H54 (cell line): ENCODE data around the gene INHBB.
"Not testable (repeated sequence)": the region's sequence is repeated elsewhere in the genome, so short reads cannot be mapped to it uniquely, and the experiment has no call there.

Experiments used
- DNase-seq: peaks from one replicate; pipeline ENCODE4 v3.0.0; 2011; ENCODE audit warnings: low spot score, mixed read lengths; ENCODE audit not compliant: insufficient read length
- FAIRE-seq: peaks from 3 replicates; lab custom pipeline; 2011; peaks lifted over from hg19 to GRCh38; lab: Jason Lieb, UNC
- POLR2A ChIP-seq: IDR thresholded peaks from 2 replicates; pipeline ENCODE4 v1.6.1; 2011; ENCODE audit warnings: low read depth, mild to moderate bottlenecking, low read length

The INHBB gene

DNA sequence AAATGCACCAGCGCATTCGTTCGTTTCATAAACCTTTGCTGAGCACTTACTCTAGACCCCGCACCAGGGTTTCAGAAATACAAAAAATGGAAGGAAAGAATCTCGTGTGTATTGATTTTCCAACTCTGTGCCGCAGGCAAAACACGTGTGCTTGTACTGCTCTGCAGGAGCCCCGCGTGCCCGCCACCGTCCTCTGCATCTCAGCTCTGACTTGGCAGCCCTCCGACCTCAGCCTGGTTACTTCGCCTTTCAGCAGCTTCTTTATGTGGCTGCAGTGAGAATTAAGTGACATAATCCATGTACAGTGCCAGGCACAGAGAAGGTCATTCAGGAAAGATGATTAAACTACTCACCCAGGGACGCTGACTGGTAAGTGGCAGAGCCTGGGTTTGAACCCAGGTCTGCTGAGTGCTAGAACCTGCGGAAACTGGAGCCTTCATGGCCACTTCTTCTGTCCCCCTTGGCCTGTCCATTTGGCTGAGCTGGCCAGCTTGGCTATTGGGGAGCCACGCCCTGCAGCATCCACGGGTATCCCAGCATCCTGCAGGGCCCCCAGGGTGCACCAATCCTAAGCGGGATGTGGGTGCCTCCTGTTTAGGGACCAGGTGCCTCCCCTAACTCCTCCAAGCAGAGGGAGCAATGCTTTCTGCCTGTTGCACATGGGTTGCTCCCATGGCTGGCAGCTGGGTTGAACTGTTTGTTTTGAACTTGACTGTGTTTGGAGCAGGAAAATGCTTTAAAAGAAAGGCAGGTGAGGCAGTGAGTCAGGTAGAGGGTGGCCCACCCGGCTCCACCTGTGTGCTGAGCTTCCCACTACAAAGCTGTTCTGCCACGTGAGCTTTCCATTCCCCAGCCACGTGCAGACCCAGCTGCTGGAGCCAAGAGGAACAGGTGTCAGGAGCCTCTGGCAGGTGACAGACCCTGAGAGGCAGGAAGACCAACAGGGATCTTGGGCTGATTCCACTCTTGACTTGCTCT is 34.3 kb downstream of the INHBB start:
- TF ChIP-seq POLR2A = no peak
- FAIRE-seq (no peak), DNase-seq (no peak)

- TF ChIP-seq POLR2A = no peak
- DNase-seq (no peak), FAIRE-seq (no peak)
Measured at GRCh38 chr2:120381192-120381591, 35.3 kb downstream of the INHBB start.

DNA sequence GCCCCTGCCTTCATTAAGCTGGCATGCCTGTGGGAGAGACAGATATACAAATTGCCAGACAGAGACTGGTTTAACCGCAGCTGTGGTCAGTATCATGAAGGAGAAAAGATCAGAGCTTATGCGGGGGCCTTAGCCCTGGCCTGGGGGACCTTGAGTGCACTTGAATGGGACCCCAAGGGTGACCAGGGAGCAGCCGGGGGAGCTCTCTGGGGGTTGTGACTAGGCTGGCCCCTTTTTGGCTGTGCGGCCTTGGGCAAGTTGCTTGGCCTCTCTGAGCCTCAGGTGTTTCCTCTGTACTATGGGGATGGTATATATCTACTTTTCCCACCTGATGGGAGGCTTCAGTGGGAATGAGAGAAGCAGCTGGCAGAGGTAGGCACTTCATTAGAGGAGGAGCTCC is 35.7 kb downstream of the INHBB start:
- FAIRE-seq = no peak
- TF ChIP-seq POLR2A = no peak
- DNase-seq = no peak

DNA sequence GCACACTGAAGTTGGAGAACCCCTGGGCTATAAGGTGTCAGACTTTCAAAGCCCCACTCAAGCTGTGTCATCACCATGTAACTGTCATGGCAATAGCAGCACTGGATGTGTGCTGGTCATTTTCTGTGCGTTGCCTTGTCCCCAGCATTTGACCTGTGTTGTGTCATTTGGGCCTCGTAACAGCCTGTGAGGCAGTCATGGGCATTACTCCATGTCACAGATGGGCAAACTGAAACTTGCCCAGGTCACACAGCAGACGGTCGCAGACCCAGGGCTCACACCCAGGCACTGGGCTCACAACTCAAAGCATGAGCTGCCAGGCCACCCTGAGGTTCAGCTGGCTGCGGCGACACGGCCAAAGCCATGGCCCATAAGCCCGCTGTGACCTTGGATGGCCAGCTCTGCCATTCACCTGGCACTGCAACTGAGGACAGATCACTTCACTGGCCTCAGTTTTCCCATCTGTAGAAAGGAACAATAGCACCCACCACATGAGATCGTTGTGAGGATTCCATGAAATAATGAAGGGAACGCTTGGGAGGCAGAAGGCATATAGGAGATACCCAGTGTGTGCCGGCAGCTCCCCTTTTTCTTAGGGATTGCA is 36.7 kb downstream of the INHBB start:
- no peak for TF ChIP-seq POLR2A
- FAIRE-seq (no peak), DNase-seq (no peak)

GRCh38 chr2:120383191-120383590 is 37.3 kb downstream of the INHBB start:
- FAIRE-seq (no peak), DNase-seq (no peak)
- no peak for TF ChIP-seq POLR2A

DNA sequence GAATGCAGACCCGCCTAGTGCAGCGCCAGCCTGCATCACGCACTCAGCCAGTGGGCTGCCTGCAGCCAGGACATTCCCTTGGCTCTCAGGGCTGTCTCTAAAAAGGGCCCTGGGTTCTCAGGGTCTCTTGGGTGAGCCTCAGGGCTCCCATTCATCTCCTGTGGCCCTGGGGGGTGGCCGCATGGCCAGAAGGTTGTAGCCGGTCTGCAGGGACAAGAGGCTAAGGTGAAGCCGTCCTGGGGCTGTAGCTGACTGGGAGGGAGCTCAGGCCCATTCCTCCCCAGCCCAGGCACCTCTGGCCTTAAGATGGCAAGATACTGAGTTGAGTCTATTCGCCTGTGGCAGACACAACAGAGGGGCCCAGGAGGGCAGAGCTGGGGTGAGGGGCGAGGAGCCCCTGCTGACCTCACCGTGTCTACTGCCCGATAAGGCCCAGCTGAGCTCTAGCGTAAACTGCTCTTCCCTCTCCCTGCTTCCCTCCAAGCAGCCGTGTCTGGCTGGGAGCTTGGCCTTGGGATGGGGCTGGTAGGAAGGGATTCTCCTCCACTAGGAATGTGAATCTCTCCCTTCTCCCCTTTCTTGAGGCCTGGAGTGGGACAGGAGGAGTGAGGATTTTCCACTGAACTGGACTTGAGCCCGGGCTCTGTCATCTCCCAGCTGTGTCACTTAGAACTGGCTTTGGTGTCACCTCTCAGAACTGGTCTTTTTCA is 37.9 kb downstream of the INHBB start:
- TF ChIP-seq POLR2A = no peak
- no peak for DNase-seq
- no peak for FAIRE-seq

GRCh38 chr2:120384486-120385354 is 38.8 kb downstream of the INHBB start:
- TF ChIP-seq POLR2A = no peak
- DNase-seq = no peak
- FAIRE-seq = no peak

DNA sequence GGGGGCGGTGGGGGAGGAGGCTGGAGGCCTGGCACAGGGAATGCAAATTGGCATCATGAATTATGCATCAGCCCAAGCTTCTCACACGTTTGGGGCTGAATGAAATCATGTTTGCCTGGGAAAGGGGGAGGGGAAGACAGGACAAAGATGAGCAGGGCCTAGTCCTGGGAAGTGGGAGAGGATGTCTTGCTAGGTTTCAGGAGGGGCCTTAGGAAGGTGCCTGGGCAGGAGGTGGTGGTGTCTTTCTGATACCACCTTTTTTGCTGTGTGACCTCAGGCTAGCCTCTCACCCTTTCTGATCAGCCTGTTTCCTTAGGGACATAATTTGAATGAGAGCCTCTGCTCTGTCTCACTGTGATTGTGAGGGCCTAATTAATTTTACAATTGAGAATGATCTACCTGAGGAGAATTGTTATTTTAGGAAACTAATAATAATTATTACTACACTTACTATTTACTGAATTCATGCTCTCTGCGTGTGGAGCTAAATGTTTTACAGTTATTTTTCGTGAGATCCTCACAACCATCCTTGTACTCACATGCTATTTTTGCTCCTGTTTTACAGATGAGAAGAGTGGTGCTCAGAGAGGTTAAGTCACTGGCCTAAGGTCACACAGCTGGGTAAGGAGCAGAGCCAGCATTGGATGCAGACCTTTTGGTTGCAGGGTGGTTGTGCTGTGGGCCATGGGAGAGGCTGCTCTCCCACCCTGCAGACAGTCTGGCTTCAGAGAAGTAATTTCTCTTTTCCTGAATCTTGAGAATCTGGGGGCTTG is 39.6 kb downstream of the INHBB start:
- no peak for TF ChIP-seq POLR2A
- FAIRE-seq (no peak), DNase-seq (no peak)

- DNase-seq (no peak), FAIRE-seq (no peak)
Measured at GRCh38 chr2:120388222-120389035, 42.5 kb downstream of the INHBB start.

DNA sequence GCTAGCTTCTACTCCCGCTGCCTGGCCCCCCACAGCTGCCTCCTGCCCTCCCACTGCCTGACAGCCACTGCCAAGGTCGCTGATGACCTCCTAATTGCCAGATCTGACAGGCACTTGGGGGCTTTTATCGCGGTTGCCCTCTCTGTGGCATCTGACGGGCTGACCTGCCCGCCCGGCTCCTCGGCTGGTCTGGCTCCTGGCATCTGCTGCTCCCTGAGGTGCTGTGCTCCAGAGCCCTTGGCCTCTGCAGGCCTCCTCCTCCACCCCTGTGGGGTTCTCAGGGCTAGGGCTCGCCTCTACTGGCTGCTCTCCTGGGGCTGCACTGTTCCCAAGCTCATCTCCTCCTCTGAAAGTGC is 43.1 kb downstream of the INHBB start:
- FAIRE-seq = no peak
- TF ChIP-seq POLR2A = no peak
- DNase-seq = no peak

More at GRCh38 chr2:120388222-120389035, 42.5 kb downstream of the INHBB start:
- TF ChIP-seq POLR2A = no peak

- no peak for FAIRE-seq
- no peak for TF ChIP-seq POLR2A
Measured at GRCh38 chr2:120390381-120391055, 44.6 kb downstream of the INHBB start.

GRCh38 chr2:120391382-120391781 is 45.4 kb downstream of the INHBB start:
- not testable (repeated sequence) for FAIRE-seq, DNase-seq

More at GRCh38 chr2:120390381-120391055, 44.6 kb downstream of the INHBB start:
- DNase-seq = no peak
